ENCODE data around the gene FKBP1A.

FKBP1A gene

DNA sequence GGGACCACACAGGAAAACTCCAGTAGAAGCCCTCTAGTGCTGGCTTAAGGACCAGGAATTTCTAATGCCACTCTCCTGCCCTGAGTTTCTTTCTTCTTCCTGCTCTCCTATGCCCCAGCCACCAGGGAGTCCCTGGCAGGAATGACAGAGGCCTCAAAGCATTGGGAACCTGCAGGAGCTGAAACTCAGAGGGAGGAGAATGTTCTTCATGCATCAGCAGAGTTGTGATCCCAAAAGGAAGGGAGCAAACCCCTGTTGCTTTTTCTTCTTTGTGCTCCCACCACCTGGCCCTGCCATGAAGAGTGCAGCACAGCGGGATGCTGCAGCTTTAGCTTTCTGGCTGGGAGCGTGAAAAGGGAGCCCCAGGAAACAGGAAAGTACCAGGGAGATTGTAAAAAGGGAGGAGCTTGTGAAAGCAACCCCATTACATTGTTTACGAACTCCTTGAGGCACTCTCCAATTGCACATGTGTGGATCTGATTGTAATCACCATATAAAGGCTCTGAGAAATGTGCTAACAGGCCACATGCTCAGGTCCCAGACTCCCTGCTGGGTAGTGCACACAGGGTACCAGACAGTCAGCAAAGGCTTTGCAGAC lies 34.7 kb upstream of the FKBP1A start:
- POLR2A ChIA-PET (ENCODE audit: low non-redundant PET) = no interaction called here
- no peak overlapping the region for H3K27ac ChIP-seq
- CTCF ChIA-PET = interaction anchor here (2.8 kb wide), 1 partner anchor 9 kb away, joined by 13 read pairs; no protein-coding TSS in a partner anchor
- TF ChIP-seq, protein P1, sequence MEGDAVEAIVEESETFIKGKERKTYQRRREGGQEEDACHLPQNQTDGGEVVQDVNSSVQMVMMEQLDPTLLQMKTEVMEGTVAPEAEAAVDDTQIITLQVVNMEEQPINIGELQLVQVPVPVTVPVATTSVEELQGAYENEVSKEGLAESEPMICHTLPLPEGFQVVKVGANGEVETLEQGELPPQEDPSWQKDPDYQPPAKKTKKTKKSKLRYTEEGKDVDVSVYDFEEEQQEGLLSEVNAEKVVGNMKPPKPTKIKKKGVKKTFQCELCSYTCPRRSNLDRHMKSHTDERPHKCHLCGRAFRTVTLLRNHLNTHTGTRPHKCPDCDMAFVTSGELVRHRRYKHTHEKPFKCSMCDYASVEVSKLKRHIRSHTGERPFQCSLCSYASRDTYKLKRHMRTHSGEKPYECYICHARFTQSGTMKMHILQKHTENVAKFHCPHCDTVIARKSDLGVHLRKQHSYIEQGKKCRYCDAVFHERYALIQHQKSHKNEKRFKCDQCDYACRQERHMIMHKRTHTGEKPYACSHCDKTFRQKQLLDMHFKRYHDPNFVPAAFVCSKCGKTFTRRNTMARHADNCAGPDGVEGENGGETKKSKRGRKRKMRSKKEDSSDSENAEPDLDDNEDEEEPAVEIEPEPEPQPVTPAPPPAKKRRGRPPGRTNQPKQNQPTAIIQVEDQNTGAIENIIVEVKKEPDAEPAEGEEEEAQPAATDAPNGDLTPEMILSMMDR (conservative IDR thresholded peaks at IDR 0.05; ENCODE audit: low read depth) = no peak
- DNase-seq (ENCODE audit: low spot score) = no peak

DNA sequence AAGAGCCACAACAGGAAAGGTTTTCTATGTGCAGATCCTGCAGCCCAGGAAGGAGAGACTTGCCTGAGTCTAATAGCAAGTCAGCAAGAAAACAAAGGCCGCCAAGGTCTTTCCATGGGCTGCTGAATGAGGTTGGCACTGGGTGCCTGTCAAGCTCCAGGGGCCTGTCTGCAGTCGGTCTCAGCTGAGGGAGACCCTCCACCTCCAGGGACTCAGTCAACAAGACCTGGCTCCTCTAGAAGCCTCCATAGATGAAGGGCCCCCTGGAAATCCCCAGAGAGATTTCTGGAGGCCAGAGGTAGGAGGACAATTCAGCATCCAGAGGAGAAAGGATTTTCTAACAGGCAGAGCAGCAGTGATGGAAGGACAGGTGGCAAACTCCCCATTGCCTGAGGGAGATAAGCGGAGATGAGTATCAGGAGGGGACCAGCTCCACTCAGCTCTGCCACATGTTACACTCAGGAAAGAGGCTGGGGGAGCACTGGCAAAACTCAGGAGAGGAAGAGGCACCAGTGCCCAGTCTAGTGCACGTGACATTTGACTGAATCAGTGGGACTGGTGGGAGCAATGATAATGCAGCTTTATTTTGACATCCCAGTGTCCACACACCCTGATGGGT lies 33.5 kb upstream of the FKBP1A start:
- no peak overlapping the region for H3K27ac ChIP-seq
- DNase-seq (ENCODE audit: low spot score) = no peak
- POLR2A ChIA-PET (ENCODE audit: low non-redundant PET) = no interaction called here
- CTCF ChIA-PET = interaction anchor here (0.6 to 2.8 kb wide), 2 partner anchors 10 to 21 kb away, joined by 4 to 13 read pairs; no protein-coding TSS in a partner anchor
- TF ChIP-seq, protein P1 (conservative IDR thresholded peaks at IDR 0.05; ENCODE audit: low read depth) = no peak

DNA sequence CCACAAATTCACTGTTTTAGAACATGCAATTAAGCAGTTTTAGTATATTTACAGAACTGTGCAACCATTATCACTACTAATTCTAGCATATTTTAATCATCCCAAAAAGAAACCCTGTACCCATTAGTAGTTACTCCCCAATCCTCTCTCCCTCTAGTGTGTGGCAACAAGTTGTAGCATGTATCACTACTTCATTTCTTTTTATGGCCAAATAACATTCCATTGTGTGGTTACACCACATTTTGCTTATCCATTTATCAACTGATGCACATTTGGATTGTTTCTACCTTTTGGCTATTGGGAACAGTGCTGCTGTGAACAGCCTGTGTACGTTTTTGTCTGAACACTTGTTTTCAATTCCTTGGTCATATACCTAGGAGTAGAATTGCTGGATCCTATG lies 31.5 kb upstream of the FKBP1A start:
- ChIA-PET POLR2A (ENCODE audit: low non-redundant PET) (no interaction called here), CTCF (no interaction called here)
- TF ChIP-seq, protein P1 (conservative IDR thresholded peaks at IDR 0.05; ENCODE audit: low read depth) = no peak
- H3K27ac ChIP-seq = no peak overlapping the region
- DNase-seq (ENCODE audit: low spot score) = no peak

DNA sequence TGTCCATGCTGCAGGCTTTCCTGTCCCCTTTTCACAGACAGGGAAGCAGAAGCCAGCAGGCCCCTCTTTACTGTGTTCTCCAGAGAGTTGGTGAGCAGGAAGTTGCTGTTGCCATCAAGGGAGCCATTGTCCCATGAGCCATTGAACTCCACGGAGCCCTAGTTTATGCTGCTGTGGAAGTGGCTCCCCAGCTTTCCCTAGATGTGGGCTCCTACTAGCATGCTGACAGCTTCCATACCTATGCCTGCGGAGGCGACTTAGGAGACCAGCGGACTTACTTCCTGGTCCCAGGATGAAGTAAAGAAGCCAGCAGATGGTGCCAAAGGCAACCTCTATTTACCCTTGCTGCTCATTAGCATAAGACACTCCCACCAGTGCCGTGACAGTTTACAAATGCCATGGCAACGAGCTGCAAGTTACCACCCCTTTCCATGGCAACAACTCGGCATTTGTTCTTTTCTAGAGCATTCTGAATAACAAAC lies 30.8 kb upstream of the FKBP1A start:
- DNase-seq (ENCODE audit: low spot score) = no peak
- TF ChIP-seq, protein P1 (conservative IDR thresholded peaks at IDR 0.05; ENCODE audit: low read depth) = no peak
- ChIA-PET CTCF (no interaction called here), POLR2A (ENCODE audit: low non-redundant PET) (no interaction called here)
- H3K27ac ChIP-seq = no peak overlapping the region

DNA sequence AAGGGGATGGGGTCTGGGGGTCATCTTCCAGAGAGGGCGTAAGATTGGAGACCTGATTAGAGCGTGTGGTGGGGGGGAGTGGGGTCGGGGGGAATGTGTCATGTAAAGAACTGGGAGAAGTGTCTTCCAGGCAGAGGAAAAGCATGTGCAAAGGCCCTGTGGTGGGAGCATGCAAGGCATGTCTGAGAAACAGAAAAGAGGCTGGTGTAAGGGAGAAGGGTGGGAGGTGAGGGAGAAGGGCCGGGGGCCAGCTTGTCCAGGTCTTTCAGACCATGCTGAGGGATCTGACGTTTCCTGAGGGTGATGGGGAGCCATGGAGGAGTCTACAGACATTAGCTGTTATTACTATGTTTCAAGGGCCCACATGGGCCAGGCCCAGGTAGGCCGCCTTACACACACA lies 30.4 kb upstream of the FKBP1A start:
- no peak for DNase-seq (ENCODE audit: low spot score)
- POLR2A ChIA-PET (ENCODE audit: low non-redundant PET) = no interaction called here
- CTCF ChIA-PET = no interaction called here
- TF ChIP-seq, protein P1 (conservative IDR thresholded peaks at IDR 0.05; ENCODE audit: low read depth) = no peak
- H3K27ac ChIP-seq = no peak overlapping the region

DNA sequence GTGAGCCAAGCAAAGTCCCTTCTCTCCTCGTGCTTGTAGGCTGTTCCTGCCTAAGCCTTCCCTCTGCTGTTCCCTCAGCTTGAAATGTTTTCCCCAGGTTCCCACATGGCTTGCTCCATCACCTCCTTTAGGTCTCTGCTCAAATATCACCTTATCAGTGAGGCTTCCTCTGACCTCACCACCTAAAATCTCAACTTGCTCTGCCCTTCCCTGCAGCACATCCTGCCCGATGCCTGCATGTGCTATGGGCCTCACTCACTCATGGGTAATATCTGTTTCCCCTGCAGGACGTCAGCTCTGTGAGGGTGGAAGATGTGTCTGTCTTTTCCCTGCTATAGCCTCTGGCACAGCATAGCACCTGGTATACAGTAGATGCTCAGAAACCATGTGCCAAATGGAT lies 29.9 kb upstream of the FKBP1A start:
- TF ChIP-seq, protein P1 (conservative IDR thresholded peaks at IDR 0.05; ENCODE audit: low read depth) = no peak
- H3K27ac ChIP-seq = no peak overlapping the region
- ChIA-PET CTCF (no interaction called here), POLR2A (ENCODE audit: low non-redundant PET) (no interaction called here)
- no peak for DNase-seq (ENCODE audit: low spot score)
